Left lung (tissue), 10 donors: ENCODE measurements around the gene SREBF1. TPM values are rescaled to one million over a fixed set of nuclear protein-coding genes. Genes with fewer than 3 reads are reported as not detected.

Experiments used
- ATAC-seq: fragments of 200-7000 bp; cut with Tn5 transposase; one replicate; pipeline ENCODE4 v1.9.1; 2020; ENCODE audit warnings: moderate library complexity
- DNase-seq, 4 donors: peaks; one replicate each; pipeline ENCODE4 v3.0.0-alpha.2; 2013 to 2020
- H3K27ac ChIP-seq, 2 donors: fragments of 200-600 bp; sonication (generic) in 1 of 2; one replicate each; pipeline versions ENCODE4 v1.5.0 to v1.8.0; 2020 to 2021
- H3K27me3 ChIP-seq, 2 donors: fragments of 200-600 bp; sonication (generic) in 1 of 2; one replicate each; pipeline versions ENCODE4 v1.5.0 to v1.8.0; 2020 to 2021
- H3K36me3 ChIP-seq, 2 donors: fragments of 200-600 bp; sonication (generic) in 1 of 2; one replicate each; pipeline versions ENCODE4 v1.5.0 to v1.8.0; 2020 to 2021
- H3K4me1 ChIP-seq, 2 donors: fragments of 200-600 bp; one replicate each; pipeline ENCODE4 v1.8.0; 2021
- H3K4me3 ChIP-seq, 2 donors: fragments of 200-600 bp; sonication (generic) in 1 of 2; one replicate each; pipeline versions ENCODE4 v1.5.0 to v1.8.0; 2020 to 2021; ENCODE audit warnings: mild to moderate bottlenecking in 1 of 2
- H3K9me3 ChIP-seq, 2 donors: fragments of 200-600 bp; sonication (generic) in 1 of 2; one replicate each; pipeline versions ENCODE4 v1.5.0 to v1.8.0; 2020 to 2021
- CTCF ChIP-seq, 2 donors: fragments of 200-600 bp; sonication (generic) in 1 of 2; IDR thresholded peaks; one replicate each; pipeline versions ENCODE4 v1.5.0 to v1.8.0; 2021; ENCODE audit warnings: antibody characterized with exemption in 2 of 2
- intact Hi-C, 2 donors: fragments of 100-400 bp; cut with DNase I; formaldehyde crosslinking; loops; one replicate each; pipeline versions ENCODE4 v1.11.2 to v1.14.2; 2022
- polyA plus RNA-seq, 6 donors: library from polyadenylated mRNA; unstranded; fragments of 120-200 nt; gene quantifications; one replicate each; pipeline ENCODE4 v1.2.1, GENCODE V29; 2013; ENCODE audit not compliant: insufficient read length in 6 of 6
- total RNA-seq, 2 donors: library from RNA; stranded (reverse); fragmentation: NEBNext Ultra II Directional; extraction: Animal tissue kit (Norgen Biotek cat#: 25700); gene quantifications; one replicate each; pipeline ENCODE4 v1.2.1, GENCODE V29; 2021
- donor health status: DM: no; HTN: yes; CAD: no.
- donor health status: DM: no; HTN: no; CAD: no.

The SREBF1 gene
- total and polyA plus RNA-seq, 8 donors: 27.9 to 122 (median 46.4) TPM

DNA sequence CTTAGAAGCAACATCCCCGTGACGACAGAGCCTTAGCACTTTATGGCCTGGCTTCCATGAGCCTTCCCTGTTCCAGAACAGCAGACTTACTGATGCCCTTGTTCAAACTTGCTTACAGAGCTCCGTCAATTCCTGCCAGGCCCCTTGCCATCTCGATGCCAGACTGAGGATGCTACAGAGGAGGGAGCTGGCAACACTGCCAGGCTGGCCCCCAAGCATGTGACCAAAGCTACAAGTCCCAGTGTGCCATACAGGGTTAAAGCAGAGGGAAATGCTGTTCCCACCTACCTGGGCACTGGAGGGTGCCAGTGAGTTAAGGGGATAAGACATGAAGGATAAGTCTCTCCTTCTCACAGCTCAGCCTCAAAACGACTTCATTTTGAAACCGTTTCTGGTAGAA is 33.5 kb upstream of the SREBF1 start:
- no peak overlapping the region for H3K27ac ChIP-seq
- peaks cover 0 to 25% of the 10 kb centered on the region in 2 donors for H3K36me3 ChIP-seq
- no peaks in the 10 kb centered on the region for H3K27me3 ChIP-seq
- ATAC-seq (no peak), DNase-seq (no peak)
- no peak for TF ChIP-seq CTCF (IDR thresholded peaks at IDR 0.05)
- no peak overlapping the region for H3K4me3 ChIP-seq
- H3K4me1 ChIP-seq: peaks cover 0 to 6% of the 10 kb centered on the region in 2 donors
- no peaks in the 10 kb centered on the region for H3K9me3 ChIP-seq
- intact Hi-C loops: no loop called here

DNA sequence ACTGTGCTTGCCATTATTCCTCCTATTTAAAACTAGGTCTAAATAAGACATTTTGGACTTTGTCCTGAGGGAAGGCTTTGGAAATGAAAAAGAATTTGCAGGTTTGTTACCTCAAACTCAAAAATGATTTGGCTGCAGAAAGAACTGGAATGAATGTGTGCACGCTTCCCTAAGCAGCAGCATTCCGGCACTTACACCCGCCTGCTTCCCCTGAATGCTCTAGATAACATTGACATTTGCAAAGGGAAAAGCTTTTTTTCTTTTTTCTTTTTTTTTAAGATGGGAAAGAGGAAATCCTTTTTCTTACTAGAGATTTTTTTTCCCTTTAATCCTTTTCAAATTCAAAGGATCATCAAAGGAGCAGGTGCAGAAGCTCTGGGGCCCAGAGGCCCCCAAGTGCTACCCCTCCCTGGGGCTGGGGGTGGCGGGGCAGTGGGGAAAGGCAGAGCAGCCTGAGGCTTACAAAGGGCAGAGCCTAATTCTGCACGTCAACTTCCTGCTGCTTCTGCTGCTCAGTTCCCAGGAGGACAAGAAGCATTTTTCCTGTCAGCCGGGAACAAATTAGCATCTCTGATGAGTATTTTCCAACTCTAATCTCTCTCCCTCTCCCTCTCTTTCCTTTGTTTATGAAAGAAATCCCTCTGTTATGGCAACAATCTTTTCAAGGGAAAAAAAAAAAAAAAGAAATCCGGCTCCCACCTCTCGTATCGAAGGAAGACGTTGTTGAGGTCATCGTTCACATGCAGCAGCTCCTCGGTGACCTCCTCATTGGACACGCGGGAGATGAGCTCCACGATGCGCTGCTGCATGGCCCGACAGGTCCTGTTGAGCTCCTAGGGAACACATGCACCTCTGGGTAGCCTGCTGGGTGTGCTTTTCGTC is 32.1 kb upstream of the SREBF1 start:
- Histone ChIP-seq H3K27ac (peak overlapping the region; percentile 16 to 19), H3K27me3 (no peaks in the 10 kb centered on the region), H3K9me3 (no peaks in the 10 kb centered on the region), H3K4me3 (no peak overlapping the region), H3K4me1 (peaks cover 0 to 6% of the 10 kb centered on the region in 2 donors), H3K36me3 (peaks cover 0 to 25% of the 10 kb centered on the region in 2 donors)
- TF ChIP-seq CTCF (IDR thresholded peaks at IDR 0.05): no peak
- ATAC-seq (peak; percentile 25), DNase-seq (peak in 1 of 4 donors; percentile 46)
- intact Hi-C loops: loop anchor here (10.0 kb wide), 2 partner anchors 54 to 184 kb away; partner anchors contain the start of gene RAI1 (in 1 of the 2)

DNA sequence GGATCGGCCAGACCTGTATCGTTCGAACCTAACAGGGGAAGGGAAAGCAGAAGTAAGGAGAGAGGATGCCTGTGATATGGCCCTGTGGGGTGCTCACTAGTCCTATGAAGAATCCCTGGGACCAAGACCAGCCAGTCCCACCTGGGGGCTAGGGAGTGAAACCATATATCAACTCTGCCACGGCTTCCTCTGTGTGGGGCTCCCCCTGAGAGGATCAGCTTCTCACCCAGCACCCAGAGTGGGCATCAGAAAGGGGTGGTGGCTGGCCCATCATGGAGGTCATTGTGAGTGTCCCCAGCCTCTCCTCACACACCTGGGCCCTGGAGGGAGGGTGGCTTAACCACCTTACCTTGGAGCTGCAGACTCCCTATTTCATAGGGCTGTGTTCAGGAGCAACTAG is 30.1 kb upstream of the SREBF1 start:
- no peak for TF ChIP-seq CTCF (IDR thresholded peaks at IDR 0.05)
- no peaks in the 10 kb centered on the region for H3K9me3 ChIP-seq
- no peak overlapping the region for H3K27ac ChIP-seq
- ATAC-seq (no peak), DNase-seq (no peak)
- intact Hi-C loops: loop anchor here (10.0 kb wide), 2 partner anchors 52 to 182 kb away; partner anchors contain the start of gene RAI1 (in 1 of the 2)
- H3K4me3 ChIP-seq: no peak overlapping the region
- peaks cover 0 to 31% of the 10 kb centered on the region in 2 donors for H3K36me3 ChIP-seq
- H3K27me3 ChIP-seq: no peaks in the 10 kb centered on the region
- H3K4me1 ChIP-seq: no peaks in the 10 kb centered on the region

- Histone ChIP-seq H3K4me3 (no peak overlapping the region), H3K27ac (no peak overlapping the region), H3K27me3 (no peaks in the 10 kb centered on the region), H3K36me3 (peaks cover 0 to 29% of the 10 kb centered on the region in 2 donors), H3K4me1 (no peaks in the 10 kb centered on the region), H3K9me3 (no peaks in the 10 kb centered on the region)
- DNase-seq: no peak
- intact Hi-C loops: loop anchor here (10.0 kb wide), 2 partner anchors 52 to 182 kb away; partner anchors contain the start of gene RAI1 (in 1 of the 2)
- no peak for TF ChIP-seq CTCF (IDR thresholded peaks at IDR 0.05)
- ATAC-seq: no peak
Observed at GRCh38 chr17:17866425-17866824, 29.6 kb upstream of the SREBF1 start.

GRCh38 chr17:17865035-17865434 is 28.2 kb upstream of the SREBF1 start:
- TF ChIP-seq CTCF (IDR thresholded peaks at IDR 0.05): no peak
- no peak overlapping the region for H3K4me3 ChIP-seq
- no peaks in the 10 kb centered on the region for H3K27me3 ChIP-seq
- ATAC-seq: no peak
- no peak overlapping the region for H3K27ac ChIP-seq
- peaks cover 5 to 10% of the 10 kb centered on the region in 2 donors for H3K4me1 ChIP-seq
- peaks cover 0 to 32% of the 10 kb centered on the region in 2 donors for H3K36me3 ChIP-seq
- no peaks in the 10 kb centered on the region for H3K9me3 ChIP-seq
- intact Hi-C loops: loop anchor here (10.0 kb wide), 2 partner anchors 50 to 180 kb away; partner anchors contain the start of gene RAI1 (in 1 of the 2)
- no peak for DNase-seq
